ENCODE measurements around the gene AGO4. TPM values are rescaled to one million over a fixed set of nuclear protein-coding genes. Genes with fewer than 3 reads are reported as not detected.
"Not testable (repeated sequence)": the region's sequence is repeated elsewhere in the genome, so short reads cannot be mapped to it uniquely, and the experiment has no call there.

AGO4 gene
- total RNA-seq, 3 donors from 2014 or later: 20.0 to 27.4 (median 22.4) TPM

GRCh38 chr1:35886577-35887431 lies 79.0 kb downstream of the AGO4 start:
- DNase-seq (ENCODE audit: low spot score in 2 of 2): no peak
- Histone ChIP-seq H3K36me3 (no peaks in the 10 kb centered on the region), H3K27ac (no peak overlapping the region), H3K9me3 (no peaks in the 10 kb centered on the region), H3K4me1 (peaks cover 0 to 7% of the 10 kb centered on the region in 2 donors), H3K4me3 (no peak overlapping the region), H3K27me3 (no peaks in the 10 kb centered on the region)
- intact Hi-C loops (cut with DNase I; ENCODE audit: low total_unique reads): no loop called here
- TF ChIP-seq POLR2AphosphoS5 (IDR thresholded peaks at IDR 0.05) (no peak), POLR2A (IDR thresholded peaks at IDR 0.05) (no peak)
- TF ChIP-seq, protein P1, sequence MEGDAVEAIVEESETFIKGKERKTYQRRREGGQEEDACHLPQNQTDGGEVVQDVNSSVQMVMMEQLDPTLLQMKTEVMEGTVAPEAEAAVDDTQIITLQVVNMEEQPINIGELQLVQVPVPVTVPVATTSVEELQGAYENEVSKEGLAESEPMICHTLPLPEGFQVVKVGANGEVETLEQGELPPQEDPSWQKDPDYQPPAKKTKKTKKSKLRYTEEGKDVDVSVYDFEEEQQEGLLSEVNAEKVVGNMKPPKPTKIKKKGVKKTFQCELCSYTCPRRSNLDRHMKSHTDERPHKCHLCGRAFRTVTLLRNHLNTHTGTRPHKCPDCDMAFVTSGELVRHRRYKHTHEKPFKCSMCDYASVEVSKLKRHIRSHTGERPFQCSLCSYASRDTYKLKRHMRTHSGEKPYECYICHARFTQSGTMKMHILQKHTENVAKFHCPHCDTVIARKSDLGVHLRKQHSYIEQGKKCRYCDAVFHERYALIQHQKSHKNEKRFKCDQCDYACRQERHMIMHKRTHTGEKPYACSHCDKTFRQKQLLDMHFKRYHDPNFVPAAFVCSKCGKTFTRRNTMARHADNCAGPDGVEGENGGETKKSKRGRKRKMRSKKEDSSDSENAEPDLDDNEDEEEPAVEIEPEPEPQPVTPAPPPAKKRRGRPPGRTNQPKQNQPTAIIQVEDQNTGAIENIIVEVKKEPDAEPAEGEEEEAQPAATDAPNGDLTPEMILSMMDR (IDR thresholded peaks at IDR 0.05): no peak

DNA sequence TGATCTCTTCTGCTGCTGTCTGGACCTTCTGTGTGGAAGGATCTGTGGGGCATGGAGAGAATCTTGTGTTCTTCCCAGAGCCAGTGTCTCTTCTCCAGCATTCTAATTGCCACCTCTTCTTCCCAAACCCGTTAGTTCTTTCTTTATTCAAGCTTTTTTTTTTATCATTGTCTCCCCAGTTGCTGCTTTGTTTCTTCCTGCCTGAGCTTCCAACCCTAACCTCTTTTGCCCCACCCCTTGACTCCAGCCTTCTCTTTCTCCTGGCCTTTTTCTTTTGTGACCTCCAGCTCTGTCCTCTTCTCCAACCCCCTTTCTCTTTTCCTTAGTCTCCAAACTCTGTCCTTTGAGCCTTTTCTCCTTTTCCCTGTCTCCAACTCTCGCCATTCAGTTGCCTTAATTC lies 79.7 kb downstream of the AGO4 start:
- no peak for DNase-seq (ENCODE audit: low spot score in 2 of 2)
- H3K9me3 ChIP-seq: no peaks in the 10 kb centered on the region
- TF ChIP-seq POLR2AphosphoS5 (IDR thresholded peaks at IDR 0.05) (no peak), POLR2A (IDR thresholded peaks at IDR 0.05) (no peak)
- TF ChIP-seq, protein P1 (IDR thresholded peaks at IDR 0.05): no peak
- H3K27me3 ChIP-seq: no peaks in the 10 kb centered on the region
- H3K4me3 ChIP-seq: no peak overlapping the region
- intact Hi-C loops (cut with DNase I; ENCODE audit: low total_unique reads): no loop called here
- H3K27ac ChIP-seq: no peak overlapping the region
- H3K36me3 ChIP-seq: no peaks in the 10 kb centered on the region
- peaks cover 0 to 7% of the 10 kb centered on the region in 2 donors for H3K4me1 ChIP-seq

DNA sequence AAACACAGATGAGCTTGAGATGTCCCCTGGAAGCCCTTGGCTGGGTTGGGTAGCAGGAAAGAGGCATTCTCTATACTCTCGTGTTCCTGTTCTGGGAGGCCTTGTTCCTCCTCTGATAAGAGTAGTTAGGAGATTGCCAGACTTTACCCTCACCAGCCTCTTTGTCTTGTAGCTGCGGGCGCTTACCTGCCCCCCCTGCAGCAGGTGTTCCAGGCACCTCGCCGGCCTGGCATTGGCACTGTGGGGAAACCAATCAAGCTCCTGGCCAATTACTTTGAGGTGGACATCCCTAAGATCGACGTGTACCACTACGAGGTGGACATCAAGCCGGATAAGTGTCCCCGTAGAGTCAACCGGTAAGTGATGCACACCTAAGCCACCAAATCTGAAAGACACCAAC lies 80.4 kb downstream of the AGO4 start:
- Histone ChIP-seq H3K9me3 (no peaks in the 10 kb centered on the region), H3K36me3 (no peaks in the 10 kb centered on the region), H3K27ac (no peak overlapping the region), H3K4me3 (no peak overlapping the region), H3K27me3 (no peaks in the 10 kb centered on the region), H3K4me1 (peaks cover 0 to 7% of the 10 kb centered on the region in 2 donors)
- no peak for DNase-seq (ENCODE audit: low spot score in 2 of 2)
- intact Hi-C loops (cut with DNase I; ENCODE audit: low total_unique reads): no loop called here
- TF ChIP-seq, protein P1 (IDR thresholded peaks at IDR 0.05): no peak

GRCh38 chr1:35888981-35889380 lies 81.2 kb downstream of the AGO4 start:
- H3K36me3 ChIP-seq: not testable (repeated sequence)

DNA sequence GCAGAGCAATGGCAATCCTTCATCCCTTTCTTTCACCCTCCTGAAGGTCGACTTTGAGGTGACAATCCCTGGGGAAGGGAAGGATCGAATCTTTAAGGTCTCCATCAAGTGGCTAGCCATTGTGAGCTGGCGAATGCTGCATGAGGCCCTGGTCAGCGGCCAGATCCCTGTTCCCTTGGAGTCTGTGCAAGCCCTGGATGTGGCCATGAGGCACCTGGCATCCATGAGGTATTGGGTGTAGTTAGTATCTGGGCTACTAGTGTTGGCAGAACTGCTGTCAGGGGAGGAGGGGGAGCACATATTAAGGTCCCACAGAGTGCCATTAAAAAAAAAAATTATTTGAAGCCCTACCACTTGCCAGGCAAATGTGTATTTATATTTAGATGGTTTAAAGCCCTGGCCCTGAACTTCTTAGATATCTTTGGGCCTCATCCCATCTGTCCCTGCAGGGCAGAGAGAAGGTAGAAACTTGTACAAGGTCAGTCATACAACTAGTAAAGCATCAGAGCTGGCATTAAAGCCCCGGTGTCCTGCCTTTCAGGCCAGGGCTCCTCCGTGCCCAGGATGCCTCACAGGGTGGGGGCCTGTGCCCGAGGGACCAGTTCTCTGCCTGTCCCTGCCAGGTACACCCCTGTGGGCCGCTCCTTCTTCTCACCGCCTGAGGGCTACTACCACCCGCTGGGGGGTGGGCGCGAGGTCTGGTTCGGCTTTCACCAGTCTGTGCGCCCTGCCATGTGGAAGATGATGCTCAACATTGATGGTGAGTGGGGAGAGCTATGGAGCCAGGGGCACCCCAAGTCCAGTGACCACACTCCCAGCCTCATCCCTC lies 85.4 kb downstream of the AGO4 start:
- TF ChIP-seq, protein P1 (IDR thresholded peaks at IDR 0.05): no peak
- TF ChIP-seq POLR2A (IDR thresholded peaks at IDR 0.05) (no peak), POLR2AphosphoS5 (IDR thresholded peaks at IDR 0.05) (no peak)
- no peaks in the 10 kb centered on the region for H3K4me1 ChIP-seq
- H3K4me3 ChIP-seq: no peak overlapping the region
- H3K27me3 ChIP-seq: no peaks in the 10 kb centered on the region
- H3K27ac ChIP-seq: no peak overlapping the region
- no peaks in the 10 kb centered on the region for H3K9me3 ChIP-seq
- intact Hi-C loops (cut with DNase I; ENCODE audit: low total_unique reads): no loop called here
- H3K36me3 ChIP-seq: no peaks in the 10 kb centered on the region
- DNase-seq (ENCODE audit: low spot score in 2 of 2): no peak

More at GRCh38 chr1:35888981-35889380, 81.2 kb downstream of the AGO4 start:
- H3K27ac ChIP-seq; intact Hi-C loops (cut with DNase I; ENCODE audit: low total_unique reads); H3K9me3 ChIP-seq; H3K4me1 ChIP-seq; H3K27me3 ChIP-seq; DNase-seq (ENCODE audit: low spot score in 2 of 2); H3K4me3 ChIP-seq: not testable (repeated sequence)
